Stimulated activated CD4-positive, alpha-beta T cell treated with anti-CD3 and anti-CD28 coated beads, Interleukin-15, amount 100 ng/mL, for 24 hours (primary cell): ENCODE results near the gene YARS1.

Source experiments
- DNase-seq: peaks from one replicate; pipeline ENCODE4 v3.0.0-alpha.2; 2020

The YARS1 gene

DNA sequence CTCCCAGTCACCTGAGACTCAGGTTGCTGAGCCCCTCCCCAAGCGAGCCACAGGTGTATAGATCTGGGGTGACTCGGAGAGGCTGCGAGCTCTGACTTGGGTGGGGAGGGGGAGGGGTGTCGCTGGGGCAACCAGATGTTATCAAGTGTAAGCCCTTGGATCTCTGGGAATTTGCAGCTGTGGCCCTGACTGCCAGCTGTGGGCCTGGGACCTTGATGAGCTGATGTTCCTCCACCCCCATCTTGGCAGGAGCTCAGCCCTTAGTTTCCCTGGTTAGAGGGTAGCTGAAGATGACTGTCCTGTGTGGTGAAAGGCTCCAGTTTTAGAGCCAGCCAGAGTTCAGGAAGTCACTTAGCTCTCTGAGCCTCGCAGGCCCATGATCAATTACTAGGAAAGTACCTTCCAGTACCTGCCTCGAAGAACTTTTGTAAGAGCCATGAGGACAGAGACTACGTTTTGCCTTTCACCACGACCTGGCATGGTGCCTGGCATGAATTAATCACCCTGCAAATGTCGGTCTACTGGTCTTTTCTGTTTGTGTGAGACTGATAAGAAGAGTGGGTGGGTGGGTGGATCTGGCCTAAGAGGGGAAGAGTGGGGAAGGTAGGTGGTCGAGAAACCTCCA, 55.8 kb downstream of the YARS1 start:
- DNase-seq = peak; percentile 52

DNA sequence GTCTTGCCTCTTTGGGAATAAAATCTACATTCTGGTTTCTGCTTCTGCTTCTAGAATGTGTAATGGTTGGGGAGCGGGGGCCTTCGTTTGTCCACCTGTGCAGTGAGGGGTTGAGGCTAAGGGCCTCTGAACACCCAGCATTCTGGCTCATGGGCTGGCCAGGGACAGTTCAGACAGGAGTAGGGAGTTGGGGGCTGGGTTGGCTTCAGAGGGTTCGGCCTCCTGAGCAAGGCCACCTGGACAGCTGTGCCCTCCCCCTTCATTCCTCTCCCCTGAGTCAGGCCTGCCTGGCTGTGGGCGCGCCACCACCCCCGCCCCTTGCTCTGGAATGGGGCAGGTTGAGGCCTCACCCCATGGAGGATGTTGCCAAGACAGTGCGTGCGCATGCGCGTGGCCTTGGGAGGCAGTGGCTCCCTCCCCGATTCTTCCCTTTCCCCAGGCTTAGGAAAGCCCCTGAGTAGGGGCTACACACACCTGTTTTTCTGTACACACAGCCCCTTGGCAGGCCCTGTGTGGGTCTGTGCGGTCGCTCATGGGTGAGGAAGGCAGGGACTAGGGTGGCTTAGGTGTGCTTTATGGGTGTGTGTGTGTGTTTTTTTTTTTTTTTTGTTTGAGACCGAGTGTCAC, 57.0 kb downstream of the YARS1 start:
- no peak for DNase-seq

- DNase-seq = no peak
These were observed 57.6 kb downstream of the YARS1 start for GRCh38 chr1:32759521-32759981.

DNA sequence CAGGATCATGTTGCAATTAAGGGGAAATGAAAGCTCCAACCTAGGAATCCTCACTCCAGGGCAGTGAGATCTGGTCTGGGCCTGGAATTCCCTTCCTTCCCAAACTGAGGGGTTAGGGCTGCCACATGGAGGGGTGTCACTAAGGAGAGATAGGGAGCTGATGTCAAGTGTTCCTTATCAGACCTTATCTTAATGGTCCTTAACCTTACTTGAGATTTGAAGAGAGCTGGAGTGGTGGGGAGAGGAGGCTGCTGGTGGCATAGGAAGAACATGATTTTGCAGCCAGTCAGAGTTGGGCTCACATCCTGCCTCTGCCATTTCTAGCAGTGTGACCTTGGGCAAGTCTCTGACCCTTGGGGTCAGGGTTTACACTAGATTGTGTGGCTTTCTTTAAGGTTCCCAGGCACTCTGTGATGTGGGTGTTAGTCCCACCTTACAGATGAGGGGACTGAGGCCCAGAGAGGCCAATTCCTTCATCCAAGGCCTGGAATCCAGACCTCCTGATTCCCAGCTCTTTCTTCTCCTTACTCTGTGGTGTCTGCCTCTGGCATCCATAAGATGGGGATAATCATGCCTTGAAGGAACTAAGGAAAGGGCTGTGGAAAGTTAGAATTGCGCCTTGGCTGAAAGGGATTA, 58.2 kb downstream of the YARS1 start:
- DNase-seq = no peak

- DNase-seq = no peak
These were observed 58.9 kb downstream of the YARS1 start for GRCh38 chr1:32758177-32758794.

- no peak for DNase-seq
These were observed 59.8 kb downstream of the YARS1 start for GRCh38 chr1:32757213-32757895.

DNA sequence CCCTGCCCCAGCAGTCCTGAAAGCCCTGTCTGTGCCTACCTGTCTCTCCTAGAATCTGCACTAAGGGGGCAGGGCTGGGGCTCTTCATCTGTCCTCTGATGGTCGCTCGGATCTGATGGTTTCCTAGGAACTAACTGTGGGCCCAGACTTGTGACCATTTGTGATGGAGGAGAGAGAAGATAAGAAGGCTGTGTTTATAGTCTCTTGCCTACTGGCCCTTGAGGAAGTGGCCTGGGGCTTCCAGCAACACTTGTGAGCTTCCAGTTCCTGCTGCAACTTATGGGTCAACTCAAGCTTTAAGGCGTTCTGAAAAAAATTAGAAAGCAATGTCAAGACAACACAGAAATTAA, 61.4 kb downstream of the YARS1 start:
- no peak for DNase-seq

DNA sequence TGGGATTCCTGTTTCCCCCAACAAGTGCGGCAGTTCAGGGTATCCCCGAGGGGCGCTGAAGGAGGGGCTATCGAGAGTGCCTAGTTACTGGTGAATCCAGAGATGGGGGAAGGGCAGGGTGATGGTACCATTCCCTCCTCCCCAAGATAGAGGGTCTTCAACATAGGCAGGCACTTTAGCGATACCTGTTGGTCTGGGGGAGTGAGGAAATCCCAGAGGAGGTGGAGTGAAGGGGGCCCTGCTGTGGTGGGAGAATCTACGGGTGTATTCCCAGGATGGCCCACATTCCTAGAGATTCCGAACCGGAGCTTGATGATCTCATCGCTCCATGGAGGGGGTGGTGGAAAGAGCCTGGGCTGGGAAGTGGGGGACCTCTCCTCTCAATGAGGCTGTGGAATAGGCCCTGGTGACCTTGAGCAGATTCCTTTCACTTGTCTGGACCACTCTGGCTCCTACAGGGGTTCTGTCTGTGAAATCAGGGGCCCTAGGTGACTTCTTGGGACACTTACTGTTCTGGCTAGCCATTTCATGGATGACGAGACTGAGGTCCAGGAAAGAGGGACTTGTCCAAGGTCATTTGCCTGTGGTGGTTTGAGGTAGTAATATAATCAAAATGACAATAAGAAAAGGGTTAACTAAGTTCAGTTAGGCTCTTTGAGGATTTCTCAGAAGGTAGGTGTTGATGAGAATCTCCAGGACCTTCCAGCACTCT, 61.9 kb downstream of the YARS1 start:
- DNase-seq = no peak

GRCh38 chr1:32754317-32755097, 62.7 kb downstream of the YARS1 start:
- DNase-seq = peak; percentile 54

DNA sequence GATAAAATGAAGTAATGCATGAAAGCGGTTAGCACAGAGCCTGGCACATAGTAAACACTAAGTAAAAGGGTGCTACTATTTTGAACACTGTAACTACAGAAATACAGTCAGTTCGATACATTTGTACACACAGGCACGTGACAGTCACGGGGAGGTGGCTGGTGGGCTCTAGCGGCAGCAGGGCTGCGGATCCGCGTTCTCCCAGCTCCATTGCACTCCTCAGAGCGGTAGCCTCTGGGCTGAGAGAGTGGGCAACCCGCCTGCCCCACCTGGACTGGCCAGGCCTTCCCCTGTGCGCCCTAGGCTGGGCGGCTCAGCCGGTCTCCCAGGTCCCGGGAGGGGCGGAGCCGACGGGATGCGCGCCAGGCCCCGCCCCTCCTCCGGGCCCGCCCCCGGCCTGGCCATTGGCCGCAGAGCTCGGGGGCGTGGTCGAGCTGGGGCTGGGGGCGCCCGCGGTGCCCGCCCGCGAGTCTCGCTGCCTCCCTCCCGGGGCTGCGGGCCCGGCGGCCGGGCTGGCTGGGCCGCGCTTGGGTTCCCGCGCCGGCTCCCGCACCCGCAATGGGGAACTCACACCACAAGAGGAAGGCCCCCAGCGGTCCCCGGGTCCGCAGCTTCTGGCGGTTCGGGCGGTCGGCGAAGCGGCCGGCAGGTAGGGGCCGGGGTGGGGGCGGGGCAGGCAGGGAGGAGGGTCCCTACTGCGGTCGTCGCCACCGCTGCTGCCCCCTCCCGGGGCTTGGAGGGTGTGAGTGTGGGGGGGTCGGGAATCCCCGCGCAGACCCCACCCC, 63.4 kb downstream of the YARS1 start:
- peak; percentile 78 for DNase-seq

DNA sequence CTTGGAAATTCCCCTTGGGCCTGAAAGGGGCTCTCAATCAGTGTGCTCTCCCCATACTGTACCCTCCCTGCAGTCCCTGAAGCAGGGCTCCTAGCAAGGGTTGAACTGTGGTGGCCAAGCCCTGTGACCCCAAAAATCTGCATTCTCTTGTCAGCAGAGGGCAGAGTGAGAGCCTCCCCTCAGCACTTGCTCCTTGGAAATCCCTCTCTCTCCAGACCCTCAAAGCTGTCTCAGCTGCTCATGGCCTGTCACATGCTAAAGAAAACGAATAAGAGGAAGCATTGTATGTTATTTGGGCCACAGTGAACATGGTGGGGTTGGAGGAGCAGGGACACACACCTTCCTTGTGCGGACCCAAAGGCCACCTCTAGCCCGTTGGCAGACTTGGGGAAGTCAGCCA, 67.4 kb downstream of the YARS1 start:
- DNase-seq = no peak

DNA sequence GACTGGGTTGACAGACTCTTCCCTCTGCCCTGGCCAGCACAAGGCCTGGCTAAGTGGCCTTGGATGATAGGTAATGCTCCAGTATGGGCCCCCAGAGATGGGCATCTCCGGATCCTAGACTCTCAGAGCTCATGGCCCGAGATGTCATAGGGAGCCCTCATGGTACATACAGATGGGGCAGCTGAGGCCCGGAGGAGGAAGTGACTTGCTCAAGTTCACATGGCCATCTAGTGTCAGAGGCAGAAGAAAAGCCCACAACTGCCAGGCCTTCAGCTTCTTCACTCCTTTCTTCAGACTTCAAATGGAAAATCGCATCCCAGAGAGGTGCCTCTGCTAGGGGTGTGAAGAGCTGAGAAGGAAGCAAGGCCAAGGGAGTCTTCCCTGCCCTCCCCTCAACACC, 67.8 kb downstream of the YARS1 start:
- DNase-seq = no peak

- DNase-seq = no peak
These were observed 68.2 kb downstream of the YARS1 start for GRCh38 chr1:32748926-32749325.

DNA sequence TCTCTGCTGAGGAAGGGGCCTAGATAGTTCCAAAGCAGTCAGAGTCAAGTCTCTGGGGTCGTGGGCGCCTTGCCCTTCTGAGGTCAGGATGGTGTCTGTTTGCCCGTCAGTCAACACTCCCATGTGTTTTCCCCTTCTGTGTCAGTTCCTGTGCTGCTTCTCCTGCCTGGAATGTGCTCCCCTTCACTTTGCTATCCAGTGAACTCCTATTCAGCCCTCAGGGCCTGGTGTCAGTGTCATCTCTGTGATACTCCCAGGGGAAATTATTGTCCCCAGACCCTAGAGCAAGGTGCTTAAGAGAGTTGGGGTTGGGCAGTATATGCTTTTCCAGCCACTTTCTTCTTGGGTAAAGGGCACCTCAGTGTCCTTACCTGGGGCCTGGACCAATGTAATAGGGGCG, 68.8 kb downstream of the YARS1 start:
- DNase-seq = no peak

- no peak for DNase-seq
These were observed 71.0 kb downstream of the YARS1 start for GRCh38 chr1:32746130-32746529.

DNA sequence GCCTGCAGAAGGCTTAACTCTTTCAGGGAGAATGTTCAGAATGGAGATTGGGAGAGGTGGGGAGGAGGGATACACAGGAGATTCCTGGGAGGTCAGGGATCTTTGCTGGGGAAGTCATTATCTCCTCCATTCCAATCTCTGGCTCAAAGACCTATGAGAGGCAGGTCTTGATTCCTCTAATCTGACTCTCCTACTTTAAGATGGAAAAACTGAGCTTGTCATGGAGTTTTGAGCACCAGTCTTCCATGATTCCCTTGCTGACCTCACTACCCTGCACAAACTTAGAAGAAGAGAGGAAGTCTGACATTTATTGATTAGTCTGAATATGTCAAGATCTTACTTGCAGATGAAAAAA, 73.1 kb downstream of the YARS1 start:
- no peak for DNase-seq

DNA sequence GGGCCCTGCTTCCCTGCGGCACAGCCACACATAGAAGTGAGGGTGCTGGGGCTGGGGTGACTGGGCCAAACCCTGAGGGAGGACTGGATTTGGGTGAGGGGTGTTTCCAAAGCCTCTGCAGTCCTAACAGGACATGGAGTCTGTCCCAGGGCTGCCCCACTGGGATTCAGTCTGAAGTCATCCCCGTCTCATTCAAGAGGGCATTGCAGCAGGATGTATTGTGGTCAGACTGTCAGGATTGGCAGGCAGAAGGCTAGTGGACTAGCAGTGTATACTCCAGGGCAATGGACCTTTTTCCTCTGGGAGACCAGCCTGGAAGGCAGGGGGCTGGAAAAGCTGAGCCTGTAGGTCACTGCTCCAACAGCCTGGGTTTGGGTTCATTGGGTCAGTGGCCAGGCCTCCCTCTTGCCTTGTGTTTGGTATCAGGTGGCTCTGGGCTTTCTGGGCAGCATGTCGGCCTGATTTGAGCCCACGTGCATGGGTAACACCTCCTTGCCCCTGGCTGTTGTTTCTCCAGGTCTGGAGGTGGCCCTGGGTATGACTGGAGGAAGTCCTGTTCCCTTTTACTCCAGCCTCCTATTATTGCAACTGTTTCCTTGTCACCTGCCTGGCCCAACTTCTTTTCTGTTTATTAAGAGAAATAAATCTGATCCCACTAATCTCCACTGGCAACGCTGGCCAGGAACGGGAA, 73.6 kb downstream of the YARS1 start:
- DNase-seq = no peak

DNA sequence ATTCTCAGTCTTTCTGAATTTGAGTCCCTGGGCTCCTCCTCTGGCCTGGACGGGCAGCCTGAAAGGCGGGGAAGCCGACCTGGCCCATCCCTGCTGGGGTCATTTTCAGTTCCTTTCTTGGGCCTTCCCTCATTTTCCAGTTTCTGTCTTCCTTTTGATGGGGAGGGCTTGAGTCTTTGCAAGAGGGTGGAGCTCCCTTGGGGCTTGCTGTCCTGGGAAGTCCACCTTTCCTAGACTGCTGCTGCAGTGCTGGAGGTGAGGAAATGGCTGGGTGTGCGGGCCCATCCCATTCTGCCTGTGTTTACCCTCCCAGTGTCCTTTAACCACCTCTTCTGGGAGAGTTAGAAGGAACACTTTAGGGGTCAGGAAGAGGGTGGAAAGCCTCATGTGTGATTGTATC, 74.2 kb downstream of the YARS1 start:
- no peak for DNase-seq

DNA sequence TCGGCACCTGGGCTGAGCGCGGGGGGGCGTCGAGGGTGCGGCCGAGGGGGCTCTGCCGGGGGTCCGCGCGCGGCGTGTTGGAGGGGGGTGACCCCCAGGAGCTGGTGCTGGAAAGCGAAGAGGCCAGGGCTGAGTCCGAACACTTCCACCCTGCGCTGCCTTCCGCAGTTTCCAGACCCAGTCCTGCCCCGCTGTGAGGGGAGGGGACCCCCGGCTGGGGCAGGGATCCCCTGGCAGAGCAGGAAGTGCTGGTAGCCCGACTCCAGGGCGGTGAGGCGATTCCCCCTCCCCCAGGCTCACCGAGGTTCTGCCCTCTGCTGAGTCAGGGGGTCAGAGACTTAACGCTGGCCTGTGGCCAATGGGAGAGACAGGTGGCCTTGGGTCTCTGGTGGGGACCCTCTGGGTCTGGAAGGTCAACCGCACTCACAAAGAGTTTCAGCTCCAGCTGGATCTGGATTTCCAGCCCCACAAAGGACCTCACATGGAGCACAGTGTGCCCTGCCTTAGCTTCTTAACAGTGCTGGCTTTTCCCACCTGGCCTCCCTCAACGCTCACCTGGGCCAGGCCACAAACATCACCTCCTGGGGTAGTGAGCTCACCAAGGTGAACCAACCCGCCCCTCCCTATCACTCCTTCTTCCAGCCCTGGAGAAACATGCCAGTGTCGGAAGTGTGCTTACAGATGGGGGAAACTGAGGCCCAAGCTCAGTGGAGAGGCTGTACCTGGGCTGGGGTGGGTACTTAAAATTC, 74.8 kb downstream of the YARS1 start:
- no peak for DNase-seq
